T-helper 2 cell treated with Interferon-gamma antibody and Interleukin-4, amounts not matched to agents 100 ng/mL and 5 ng/mL, for 36 hours (primary cell): ENCODE data around the gene TENM4. TPM values are rescaled to one million over a fixed set of nuclear protein-coding genes. Genes with fewer than 3 reads are reported as not detected.

ENCODE experiments used
- intact Hi-C: fragments of 100-400 bp; cut with micrococcal nuclease; formaldehyde crosslinking; loops from one replicate; pipeline ENCODE4 v1.15.1; 2023
- total RNA-seq: library from RNA; stranded (reverse); gene quantifications from 2 replicates; pipeline ENCODE4 v1.2.3, GENCODE V29; 2022

The TENM4 gene
- total RNA-seq, 1 donor from 2014 or later, result not detected

GRCh38 chr11:79421820-79422219 lies 19.0 kb downstream of the TENM4 start:
- intact Hi-C loops, result no loop called here

GRCh38 chr11:79419120-79419519 lies 21.7 kb downstream of the TENM4 start:
- intact Hi-C loops, result no loop called here

GRCh38 chr11:79418241-79418640 lies 22.6 kb downstream of the TENM4 start:
- intact Hi-C loops, result no loop called here

GRCh38 chr11:79417069-79417920 lies 23.5 kb downstream of the TENM4 start:
- intact Hi-C loops, result no loop called here

GRCh38 chr11:79415912-79416311 lies 24.9 kb downstream of the TENM4 start:
- intact Hi-C loops, result no loop called here

GRCh38 chr11:79415411-79415810 lies 25.4 kb downstream of the TENM4 start:
- intact Hi-C loops, result no loop called here

- intact Hi-C loops, result no loop called here
Observed at GRCh38 chr11:79414644-79415317, 26.0 kb downstream of the TENM4 start.

- intact Hi-C loops, result no loop called here
Observed at GRCh38 chr11:79414041-79414440, 26.8 kb downstream of the TENM4 start.

GRCh38 chr11:79413268-79413667 lies 27.6 kb downstream of the TENM4 start:
- intact Hi-C loops, result no loop called here

- intact Hi-C loops, result no loop called here
Observed at GRCh38 chr11:79412761-79413160, 28.1 kb downstream of the TENM4 start.

GRCh38 chr11:79409330-79409729 lies 31.5 kb downstream of the TENM4 start:
- intact Hi-C loops, result no loop called here

GRCh38 chr11:79406376-79406775 lies 34.5 kb downstream of the TENM4 start:
- intact Hi-C loops, result no loop called here

GRCh38 chr11:79404806-79405205 lies 36.0 kb downstream of the TENM4 start:
- intact Hi-C loops, result no loop called here

- intact Hi-C loops, result no loop called here
Observed at GRCh38 chr11:79404325-79404724, 36.5 kb downstream of the TENM4 start.

GRCh38 chr11:79403839-79404238 lies 37.0 kb downstream of the TENM4 start:
- intact Hi-C loops, result no loop called here

- intact Hi-C loops, result no loop called here
Observed at GRCh38 chr11:79402912-79403311, 37.9 kb downstream of the TENM4 start.

- intact Hi-C loops, result no loop called here
Observed at GRCh38 chr11:79400717-79401330, 40.0 kb downstream of the TENM4 start.

GRCh38 chr11:79400206-79400605 lies 40.6 kb downstream of the TENM4 start:
- intact Hi-C loops, result no loop called here

- intact Hi-C loops, result no loop called here
Observed at GRCh38 chr11:79397252-79397651, 43.6 kb downstream of the TENM4 start.

GRCh38 chr11:79396674-79397073 lies 44.2 kb downstream of the TENM4 start:
- intact Hi-C loops, result no loop called here

GRCh38 chr11:79396001-79396400 lies 44.8 kb downstream of the TENM4 start:
- intact Hi-C loops, result no loop called here

GRCh38 chr11:79393362-79394043 lies 47.3 kb downstream of the TENM4 start:
- intact Hi-C loops, result no loop called here
